NCI-H2196 treated with DMSO at 0.1 percent for 48 hours (cell line): ENCODE measurements around the gene NFYA.

Experiments used
- DNase-seq: peaks from one replicate; lab custom pipeline; 2025; ENCODE audit not compliant: unreplicated experiment; lab: John Stamatoyannopoulos, UW

NFYA gene

DNA sequence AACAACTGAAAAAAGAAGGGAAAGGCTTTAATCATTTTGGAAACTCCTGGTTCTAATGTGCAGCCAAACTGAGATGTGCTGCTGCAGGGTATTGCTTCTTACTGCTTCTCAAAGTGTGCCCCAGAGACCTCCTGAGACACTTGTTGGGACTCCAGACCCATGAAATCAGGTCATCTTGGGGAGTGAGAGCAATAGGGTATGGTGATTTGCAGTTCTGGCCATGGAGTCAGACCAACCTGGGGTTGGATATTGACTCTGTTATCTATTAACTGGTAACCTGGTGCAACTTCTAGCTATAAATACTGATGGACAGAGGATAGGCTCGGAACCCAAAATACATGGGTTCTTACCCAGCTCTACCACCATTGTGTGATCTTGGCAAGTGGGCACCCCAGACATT, 26.7 kb upstream of the NFYA start:
- DNase-seq: no peak

GRCh38 chr6:41047306-41047705, 25.5 kb upstream of the NFYA start:
- no peak for DNase-seq

DNA sequence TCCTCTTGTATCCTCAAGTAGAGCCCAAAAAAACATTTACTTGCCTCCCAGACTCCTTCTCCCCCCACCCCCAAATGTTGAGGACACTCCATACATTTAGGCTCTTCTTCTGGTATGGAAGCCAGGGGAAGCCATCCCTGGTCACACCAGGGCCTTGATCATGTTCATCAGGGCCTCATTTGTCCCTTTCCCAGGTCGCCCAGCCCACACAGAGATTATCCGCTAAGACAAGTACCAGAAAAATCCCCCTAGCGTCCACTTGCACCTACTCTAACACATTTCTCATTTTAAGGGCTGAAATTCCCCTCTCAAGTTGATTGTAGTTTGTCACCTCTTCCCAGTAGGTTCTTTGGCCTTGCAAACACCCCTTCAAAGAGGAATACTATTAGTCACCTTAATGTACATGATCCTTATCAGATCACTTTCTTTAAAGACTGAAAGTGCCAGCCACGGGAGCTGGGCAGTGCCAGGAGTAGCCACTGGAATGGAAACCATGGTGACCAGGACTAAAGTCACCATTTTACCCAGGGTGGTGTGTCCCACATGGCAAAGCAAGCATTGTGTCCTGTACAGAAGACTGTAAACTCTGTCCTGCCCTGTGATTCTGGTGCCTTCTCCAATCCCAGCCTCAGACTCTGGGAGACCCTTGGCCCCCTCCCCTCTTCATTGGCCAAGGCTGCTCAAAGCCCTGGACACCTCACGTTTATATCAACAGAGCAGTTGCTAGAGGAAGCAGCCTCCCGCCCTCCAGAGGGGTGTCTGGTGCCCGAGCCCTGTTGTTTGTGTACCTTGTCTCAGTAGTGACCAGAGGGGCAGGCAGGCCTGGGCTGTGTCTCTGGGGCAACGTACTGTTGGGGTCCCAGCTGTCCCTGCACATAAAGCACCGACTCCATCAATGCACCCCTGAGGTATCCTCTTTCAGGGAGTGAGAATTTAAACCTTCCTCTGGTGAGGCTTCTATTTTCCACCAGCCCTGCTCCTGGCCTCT, 24.7 kb upstream of the NFYA start:
- no peak for DNase-seq

GRCh38 chr6:41049521-41049920, 23.3 kb upstream of the NFYA start:
- no peak for DNase-seq

DNA sequence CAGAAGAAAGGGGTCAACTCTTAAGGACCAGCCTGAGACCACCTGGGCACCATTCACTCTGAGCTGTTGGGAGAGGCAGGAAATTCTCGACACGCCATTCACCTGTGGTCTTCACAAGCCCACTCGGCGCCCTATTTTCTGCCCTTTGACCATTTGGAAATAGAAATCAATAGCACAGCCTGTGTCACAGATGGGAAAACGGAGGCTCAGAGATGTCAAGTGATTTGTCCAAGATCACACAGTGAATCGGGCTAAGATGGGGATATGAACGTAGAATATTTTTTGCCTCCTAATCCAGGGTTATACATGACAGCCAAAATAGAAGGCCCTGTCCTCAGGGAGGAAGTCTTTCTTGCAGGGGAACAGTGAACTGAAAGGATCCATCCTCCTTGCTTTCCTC, 22.8 kb upstream of the NFYA start:
- DNase-seq: no peak

DNA sequence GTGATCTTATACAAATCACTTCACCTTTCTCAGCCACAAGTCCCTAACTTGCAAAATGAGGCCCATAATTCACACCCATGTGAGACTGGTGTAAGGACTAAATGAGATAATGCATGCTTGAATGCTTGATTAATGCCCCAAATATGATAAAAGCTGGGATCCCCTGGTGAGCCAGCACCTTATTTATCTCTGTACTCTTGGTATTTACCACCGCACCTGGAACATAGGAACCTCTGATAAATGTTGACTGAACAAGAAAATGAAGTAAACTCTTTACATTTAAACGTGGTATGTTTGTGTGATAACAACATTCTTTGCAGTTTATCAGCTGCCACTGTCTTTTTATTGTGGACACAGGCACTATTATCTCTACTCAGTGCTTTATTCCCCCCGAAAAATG, 22.2 kb upstream of the NFYA start:
- DNase-seq: no peak

GRCh38 chr6:41051873-41052272, 20.9 kb upstream of the NFYA start:
- no peak for DNase-seq

DNA sequence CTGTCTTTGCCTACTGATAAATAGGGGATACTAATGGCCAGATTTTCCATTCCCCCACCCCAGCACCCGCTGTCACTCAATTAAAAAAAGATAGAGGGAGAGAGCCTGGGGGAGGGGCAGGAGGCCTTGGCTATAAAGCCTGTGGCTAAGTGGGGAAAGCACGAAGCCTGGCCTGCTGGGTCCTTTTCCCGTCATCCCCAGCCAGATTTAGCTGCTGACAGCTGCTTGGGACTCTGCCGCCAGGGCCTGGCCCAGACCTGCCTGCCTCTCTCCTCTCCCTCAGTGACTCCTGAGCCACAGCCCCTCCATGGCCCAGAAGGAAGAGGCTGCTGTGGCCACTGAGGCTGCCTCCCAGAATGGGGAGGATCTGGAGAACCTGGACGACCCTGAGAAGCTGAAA, 19.7 kb upstream of the NFYA start, which contains the start of gene APOBEC2:
TSS of gene APOBEC2 (plus strand) at position 162 of the 400 bp plus-strand sequence. CDS start at position 308, 146 bp downstream.
- DNase-seq: no peak

DNA sequence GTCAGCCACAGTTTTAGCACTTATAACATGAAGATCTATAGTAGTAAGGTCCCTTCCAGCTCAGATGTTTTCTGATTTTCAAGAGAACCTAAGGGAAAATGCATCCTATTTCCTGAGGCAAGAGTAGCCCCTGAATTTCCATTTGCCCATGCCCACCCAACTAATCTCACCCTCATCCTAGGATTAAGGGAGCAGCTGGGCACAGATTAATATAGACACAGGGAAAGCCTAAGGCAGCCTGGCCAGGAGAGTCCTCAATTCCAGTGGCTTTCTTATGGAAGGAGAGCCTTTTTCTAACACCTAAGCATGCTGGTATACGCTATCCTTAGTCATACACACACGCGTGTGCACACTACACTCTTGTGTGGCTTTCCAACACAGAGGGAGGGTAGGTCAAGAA, 18.3 kb upstream of the NFYA start:
- DNase-seq: no peak

- DNase-seq: no peak
Observed at GRCh38 chr6:41055149-41055548, 17.6 kb upstream of the NFYA start.

GRCh38 chr6:41056768-41057490, 15.8 kb upstream of the NFYA start:
- no peak for DNase-seq

DNA sequence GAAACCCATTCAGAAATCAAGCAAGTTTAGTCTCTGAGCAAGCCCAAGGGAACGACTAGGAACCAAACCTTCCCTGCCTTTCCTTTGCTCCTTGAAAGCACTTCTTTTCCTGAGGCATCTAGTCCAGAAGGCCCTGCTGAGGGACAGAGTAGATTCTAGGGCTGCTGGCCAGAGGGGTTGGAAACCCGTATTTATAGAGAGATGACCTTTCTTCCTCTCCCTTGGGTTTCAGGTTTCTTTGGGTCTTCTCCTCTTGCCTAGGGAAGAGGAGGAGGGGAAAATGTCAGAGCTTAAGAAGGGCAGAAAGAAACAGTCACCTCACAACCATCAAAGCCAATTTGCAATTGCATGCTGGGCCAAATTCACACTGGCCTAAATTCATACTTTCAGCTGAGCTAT, 14.0 kb upstream of the NFYA start:
- DNase-seq: no peak

- DNase-seq: no peak
Observed at GRCh38 chr6:41059556-41059955, 13.2 kb upstream of the NFYA start.

- DNase-seq: no peak
Observed at GRCh38 chr6:41061196-41061726, 11.5 kb upstream of the NFYA start.

DNA sequence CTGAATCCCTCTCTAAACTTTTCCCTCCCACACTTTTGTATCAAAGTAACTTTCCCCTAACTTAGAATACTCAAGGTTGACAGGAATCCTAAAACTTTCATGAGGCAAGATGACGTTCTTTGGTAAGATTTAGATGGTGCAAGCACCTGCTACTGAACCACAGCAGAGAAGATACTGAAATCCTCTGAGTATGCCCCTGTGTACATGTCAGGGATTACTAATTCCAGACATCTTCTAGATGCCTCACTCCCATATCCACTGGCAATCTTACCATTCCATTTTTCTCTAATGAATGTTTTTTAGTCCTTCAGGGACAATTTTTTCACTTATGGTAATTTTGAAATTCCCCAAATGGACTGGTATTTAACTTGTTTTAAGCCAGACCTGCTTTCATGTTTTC, 10.7 kb upstream of the NFYA start:
- no peak for DNase-seq

GRCh38 chr6:41063884-41064285, 8.9 kb upstream of the NFYA start:
- DNase-seq: no peak

GRCh38 chr6:41064841-41065240, 7.9 kb upstream of the NFYA start:
- DNase-seq: no peak

GRCh38 chr6:41065550-41066026, 7.2 kb upstream of the NFYA start:
- DNase-seq: no peak

- peak; percentile 60 for DNase-seq
Observed at GRCh38 chr6:41066867-41067304, 5.9 kb upstream of the NFYA start.

DNA sequence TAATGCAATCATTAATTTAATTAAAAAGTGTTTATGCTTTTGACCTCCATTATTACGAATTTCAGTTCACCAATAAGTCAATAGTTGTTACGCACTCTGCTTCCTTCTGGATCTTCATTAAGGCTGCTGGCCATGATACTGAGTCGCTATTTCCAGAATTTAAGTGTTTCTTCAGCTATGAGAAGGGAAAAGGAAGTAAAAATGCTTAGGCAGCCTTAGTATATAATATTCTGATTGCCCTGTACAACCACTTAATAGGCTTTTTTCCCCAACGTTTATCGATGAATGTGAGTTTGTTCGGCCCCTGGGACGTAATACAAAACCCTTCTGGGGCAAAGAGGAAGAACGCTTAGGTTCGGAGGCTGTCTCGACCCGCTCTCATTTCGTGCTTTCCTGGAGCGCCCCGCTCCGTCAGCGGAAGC, 1.3 kb upstream of the NFYA start:
- no peak for DNase-seq
